ENCODE measurements around the gene TMPO.

DNA sequence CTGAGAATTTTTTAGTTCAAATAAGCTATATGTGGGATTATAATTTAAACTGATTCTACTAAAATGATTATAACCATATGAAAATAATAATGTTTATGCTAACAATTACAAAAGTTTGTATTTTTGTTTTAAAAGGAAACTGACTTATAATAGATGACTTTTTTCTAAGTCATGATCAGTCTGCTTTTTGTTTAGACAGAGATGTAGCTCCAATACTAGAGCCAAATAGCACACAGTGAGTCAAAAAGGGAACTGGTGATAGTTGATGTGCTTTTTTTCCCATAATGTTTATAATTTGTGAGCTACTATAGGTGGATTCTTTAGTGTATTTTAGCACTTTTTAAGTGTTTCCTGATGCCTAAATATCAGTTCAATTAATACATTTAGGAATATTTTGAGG is 28.3 kb downstream of the TMPO start:
- TF ChIP-seq EZH2 (IDR thresholded peaks at IDR 0.05), result no peak
- TF ChIP-seq POLR2AphosphoS5 (IDR thresholded peaks at IDR 0.05; ENCODE audit: borderline replicate concordance, low read depth, low read length), result no peak
- TF ChIP-seq FOXP2 (optimal IDR thresholded peaks at IDR 0.05; ENCODE audit: control extremely low read depth, extremely low read length, insufficient read depth), result no peak
